Stomach (tissue), 4 donors: ENCODE results near the gene GRB10.

Experiments
- CTCF ChIP-seq, 7 experiments: fragments of 450-650 bp in 4 of 7; fragments of 200-600 bp in 3 of 7; sonication (generic) in 3 of 7; IDR thresholded peaks; one replicate each; pipeline ENCODE4 v1.5.1; 2016 to 2019; ENCODE audit warnings: antibody characterized with exemption in 7 of 7, control low read depth in 2 of 7, mild to moderate bottlenecking in 1 of 7
- POLR2A ChIP-seq, 4 donors: fragments of 450-650 bp; IDR thresholded peaks; one replicate each; pipeline ENCODE4 v1.6.1; 2016; ENCODE audit warnings: antibody characterized with exemption in 4 of 4, control low read depth in 2 of 4, mild to moderate bottlenecking in 1 of 4, moderate library complexity in 1 of 4
- POLR2AphosphoS5 ChIP-seq, 3 donors: sonication (generic); formaldehyde crosslinking; IDR thresholded peaks; one replicate each; pipeline ENCODE4 v1.6.1; 2016; ENCODE audit warnings: antibody characterized with exemption in 3 of 3

- TF ChIP-seq CTCF (IDR thresholded peaks at IDR 0.05) (no peak), POLR2AphosphoS5 (IDR thresholded peaks at IDR 0.05) (no peak), POLR2A (IDR thresholded peaks at IDR 0.05) (no peak)
Observed at GRCh38 chr7:50742401-50742800, 40.3 kb downstream of the GRB10 start.
